ENCODE data around the gene MAPKAP1. TPM values are rescaled to one million over a fixed set of nuclear protein-coding genes. Genes with fewer than 3 reads are reported as not detected.
A peak's percentile ranks its signal among the peaks of the same experiment; 100 is the strongest.

The MAPKAP1 gene
- total RNA-seq, 2 donors from 2014 or later: 62.1 to 78.9 TPM

DNA sequence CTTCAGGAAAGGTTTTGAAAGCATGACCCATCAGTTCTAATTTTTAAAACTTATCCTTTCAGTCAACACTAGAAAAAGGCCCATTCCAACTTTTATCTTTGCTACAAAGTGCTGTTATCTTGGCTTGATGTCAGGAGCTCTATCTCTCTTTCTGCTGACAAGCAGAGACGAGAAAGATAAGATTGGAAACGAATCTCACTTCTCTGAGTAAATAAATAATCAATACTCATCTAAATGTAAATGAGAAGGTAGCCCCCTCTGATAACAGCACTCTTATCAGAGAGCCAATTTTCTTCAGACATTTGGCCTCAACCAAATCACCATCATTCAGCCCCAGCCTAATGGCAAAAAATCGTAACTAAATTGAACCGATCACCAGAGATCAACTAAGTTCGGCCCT lies 191.7 kb downstream of the MAPKAP1 start:
- DNase-seq (ENCODE audit: low spot score): no peak
- no peaks in the 10 kb centered on the region for H3K9me3 ChIP-seq
- peaks cover 0 to 25% of the 10 kb centered on the region in 2 donors for H3K4me1 ChIP-seq
- H3K36me3 ChIP-seq: no peaks in the 10 kb centered on the region
- H3K27me3 ChIP-seq: no peaks in the 10 kb centered on the region
- no peak overlapping the region for H3K4me3 ChIP-seq
- TF ChIP-seq, protein P1, sequence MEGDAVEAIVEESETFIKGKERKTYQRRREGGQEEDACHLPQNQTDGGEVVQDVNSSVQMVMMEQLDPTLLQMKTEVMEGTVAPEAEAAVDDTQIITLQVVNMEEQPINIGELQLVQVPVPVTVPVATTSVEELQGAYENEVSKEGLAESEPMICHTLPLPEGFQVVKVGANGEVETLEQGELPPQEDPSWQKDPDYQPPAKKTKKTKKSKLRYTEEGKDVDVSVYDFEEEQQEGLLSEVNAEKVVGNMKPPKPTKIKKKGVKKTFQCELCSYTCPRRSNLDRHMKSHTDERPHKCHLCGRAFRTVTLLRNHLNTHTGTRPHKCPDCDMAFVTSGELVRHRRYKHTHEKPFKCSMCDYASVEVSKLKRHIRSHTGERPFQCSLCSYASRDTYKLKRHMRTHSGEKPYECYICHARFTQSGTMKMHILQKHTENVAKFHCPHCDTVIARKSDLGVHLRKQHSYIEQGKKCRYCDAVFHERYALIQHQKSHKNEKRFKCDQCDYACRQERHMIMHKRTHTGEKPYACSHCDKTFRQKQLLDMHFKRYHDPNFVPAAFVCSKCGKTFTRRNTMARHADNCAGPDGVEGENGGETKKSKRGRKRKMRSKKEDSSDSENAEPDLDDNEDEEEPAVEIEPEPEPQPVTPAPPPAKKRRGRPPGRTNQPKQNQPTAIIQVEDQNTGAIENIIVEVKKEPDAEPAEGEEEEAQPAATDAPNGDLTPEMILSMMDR (IDR thresholded peaks at IDR 0.05): no peak
- H3K27ac ChIP-seq: no peak overlapping the region

DNA sequence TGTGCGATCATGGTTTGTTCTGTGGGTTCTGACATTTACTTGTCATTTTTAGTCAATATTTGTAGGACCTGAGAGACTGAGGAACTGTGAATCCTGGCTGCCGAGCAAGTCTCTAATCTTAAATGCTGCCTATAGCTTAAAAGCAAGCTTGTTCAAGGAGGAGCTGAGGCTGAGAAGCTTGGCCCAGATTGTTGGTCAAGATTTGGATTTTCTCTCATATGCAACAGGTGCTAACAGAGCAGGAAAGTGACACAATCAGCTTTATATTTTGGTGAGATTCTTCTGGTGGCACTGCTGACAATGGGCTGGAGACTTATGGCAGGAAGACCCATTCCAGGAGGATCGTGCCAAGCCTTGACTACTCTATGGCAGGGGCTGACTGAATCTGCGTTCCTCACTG lies 192.5 kb downstream of the MAPKAP1 start:
- no peaks in the 10 kb centered on the region for H3K27me3 ChIP-seq
- H3K9me3 ChIP-seq: no peaks in the 10 kb centered on the region
- no peak overlapping the region for H3K4me3 ChIP-seq
- no peak for DNase-seq (ENCODE audit: low spot score)
- peaks cover 0 to 29% of the 10 kb centered on the region in 2 donors for H3K4me1 ChIP-seq
- no peak overlapping the region for H3K27ac ChIP-seq
- no peaks in the 10 kb centered on the region for H3K36me3 ChIP-seq
- TF ChIP-seq, protein P1 (IDR thresholded peaks at IDR 0.05): no peak

DNA sequence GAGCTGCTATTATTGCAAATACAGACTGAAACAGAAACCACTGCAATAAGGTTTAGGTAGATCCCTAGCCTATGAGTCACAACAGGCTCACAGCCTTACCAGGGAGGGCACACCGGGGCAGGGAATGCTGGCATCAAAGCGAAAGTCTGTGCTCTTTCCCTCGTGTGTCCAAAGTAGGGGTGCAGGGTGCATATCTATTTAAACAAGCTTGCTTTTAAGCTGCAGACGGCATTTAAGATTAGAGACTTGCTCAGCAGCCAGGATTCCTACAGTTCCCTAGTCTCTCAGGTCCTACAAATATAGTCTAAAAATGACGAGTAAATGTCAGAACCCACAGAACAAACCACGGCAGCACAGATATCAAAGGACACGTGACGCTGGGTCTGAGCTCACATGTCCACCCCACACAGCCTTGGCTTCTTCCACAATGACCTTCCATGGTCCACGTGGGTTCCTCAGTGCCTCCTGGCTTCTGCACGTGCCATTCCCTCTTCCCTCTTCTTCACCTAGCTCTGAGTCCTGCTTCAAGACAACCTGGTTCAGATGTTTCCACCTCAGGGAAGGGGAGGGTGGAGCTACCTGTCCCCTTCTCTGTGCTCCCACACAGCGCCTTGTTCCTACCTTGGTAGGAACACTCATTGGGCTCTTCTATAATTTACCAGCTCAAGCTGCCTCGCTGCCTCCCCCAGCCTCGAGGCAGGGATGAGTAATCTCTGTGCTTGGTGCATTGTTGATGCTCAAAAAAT lies 193.2 kb downstream of the MAPKAP1 start:
- Histone ChIP-seq H3K4me1 (peaks cover 0 to 33% of the 10 kb centered on the region in 2 donors), H3K27ac (peak overlapping the region; percentile 23 to 24), H3K9me3 (no peaks in the 10 kb centered on the region), H3K27me3 (no peaks in the 10 kb centered on the region), H3K4me3 (peak overlapping the region in 1 of 2 donors; percentile 20), H3K36me3 (no peaks in the 10 kb centered on the region)
- no peak for DNase-seq (ENCODE audit: low spot score)
- TF ChIP-seq, protein P1 (IDR thresholded peaks at IDR 0.05): no peak

DNA sequence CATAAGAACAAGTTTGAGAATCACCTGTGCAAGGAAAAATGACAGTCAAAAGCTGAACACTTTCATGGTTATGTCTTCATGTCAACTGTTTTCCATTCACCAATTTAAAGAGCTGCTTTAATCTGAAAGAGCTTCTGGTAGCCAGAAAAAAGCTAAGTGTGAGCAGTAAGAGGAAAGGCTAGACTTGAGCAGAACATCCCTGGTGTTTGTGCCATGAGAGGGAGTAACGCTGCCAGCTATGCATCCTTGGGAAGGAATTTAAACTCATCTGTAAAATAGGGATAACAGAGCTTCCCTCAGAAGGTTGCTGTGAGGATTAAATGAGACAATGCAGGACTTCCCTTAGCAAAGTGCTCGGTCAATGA lies 193.7 kb downstream of the MAPKAP1 start:
- Histone ChIP-seq H3K4me3 (peak overlapping the region in 1 of 2 donors; percentile 20), H3K4me1 (peaks cover 0 to 33% of the 10 kb centered on the region in 2 donors)

DNA sequence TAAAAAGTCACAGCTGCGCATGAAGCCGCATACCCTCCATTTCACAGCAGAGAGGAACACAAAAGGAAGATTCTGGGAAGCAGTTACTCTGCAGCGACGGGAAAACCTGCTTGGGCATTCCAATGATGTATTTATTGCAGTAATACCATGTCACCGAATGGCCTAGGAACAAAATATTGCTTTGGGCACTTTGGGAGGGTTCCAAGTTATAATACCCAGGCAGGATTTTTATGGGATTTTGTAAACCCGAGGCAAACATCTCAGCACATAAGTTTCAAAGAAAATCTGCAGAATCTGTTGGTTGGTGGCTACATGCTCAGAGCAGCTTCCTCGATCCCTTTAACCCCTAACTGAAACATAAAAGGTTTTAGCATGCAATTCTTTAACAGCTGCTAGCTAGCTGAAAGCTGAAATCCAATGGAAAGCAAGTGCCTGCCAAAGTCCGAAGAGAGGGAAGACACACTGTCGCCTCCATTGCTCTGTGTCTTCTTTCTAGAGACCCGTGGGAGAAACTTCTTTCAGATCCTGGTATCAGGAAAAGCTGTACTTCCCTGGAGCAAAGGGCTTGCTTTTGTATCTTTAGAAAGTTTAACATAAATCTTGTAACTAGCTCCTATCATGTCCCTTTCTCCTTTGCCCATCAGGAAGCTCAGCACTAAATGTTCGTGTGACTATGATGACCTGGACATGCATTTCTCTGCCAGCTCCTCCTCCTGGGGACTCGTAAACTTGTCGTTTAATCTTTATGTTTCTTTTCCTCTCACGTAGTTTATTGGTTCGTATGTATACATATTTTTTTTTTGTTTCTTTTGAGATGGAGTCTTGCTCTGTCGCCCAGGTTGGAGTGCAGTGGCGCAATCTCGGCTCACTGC lies 195.0 kb downstream of the MAPKAP1 start:
- Histone ChIP-seq H3K4me3 (no peak overlapping the region), H3K36me3 (no peaks in the 10 kb centered on the region), H3K27ac (no peak overlapping the region), H3K4me1 (peaks cover 0 to 33% of the 10 kb centered on the region in 2 donors), H3K9me3 (no peaks in the 10 kb centered on the region), H3K27me3 (no peaks in the 10 kb centered on the region)
- TF ChIP-seq, protein P1 (IDR thresholded peaks at IDR 0.05): no peak
- DNase-seq (ENCODE audit: low spot score): no peak

More for the DNA sequence above, 193.7 kb downstream of the MAPKAP1 start:
- Histone ChIP-seq H3K27me3 (no peaks in the 10 kb centered on the region), H3K9me3 (no peaks in the 10 kb centered on the region), H3K36me3 (no peaks in the 10 kb centered on the region), H3K27ac (peak overlapping the region; percentile 23 to 24)
- DNase-seq (ENCODE audit: low spot score): no peak
- TF ChIP-seq, protein P1 (IDR thresholded peaks at IDR 0.05): no peak

Measured in right atrium auricular region (tissue), 2 donors.